Measurements from ENCODE around the gene HOXA9.

- TF ChIP-seq EZH2 (IDR thresholded peaks at IDR 0.05; ENCODE audit: borderline replicate concordance), result no peak
- peak; percentile 91 for TF ChIP-seq CTCF (IDR thresholded peaks at IDR 0.05; ENCODE audit: poor library complexity)
- TF ChIP-seq EZH2phosphoT487 (IDR thresholded peaks at IDR 0.05; ENCODE audit: low read depth, severe bottlenecking, unreplicated experiment), result no peak
These were observed 31.0 kb upstream of the HOXA9 start for GRCh38 chr7:27196287-27196767.

All from hepatocyte (in vitro differentiated cells).